Measurements from ENCODE around the gene MICA.

GRCh38 chr6:31438222-31438621, 34.8 kb downstream of the MICA start:
- TF ChIP-seq CTCF (IDR thresholded peaks at IDR 0.05): no peak
- TF ChIP-seq POLR2A (IDR thresholded peaks at IDR 0.05): no peak

Data from body of pancreas (tissue), 4 donors.